Medulla oblongata (tissue), 1 donor: ENCODE measurements around the gene COG4.

ENCODE experiments used
- DNase-seq: peaks from one replicate; pipeline ENCODE4 v3.0.0-alpha.2; 2015; ENCODE audit errors: extremely low spot score

COG4 gene

DNA sequence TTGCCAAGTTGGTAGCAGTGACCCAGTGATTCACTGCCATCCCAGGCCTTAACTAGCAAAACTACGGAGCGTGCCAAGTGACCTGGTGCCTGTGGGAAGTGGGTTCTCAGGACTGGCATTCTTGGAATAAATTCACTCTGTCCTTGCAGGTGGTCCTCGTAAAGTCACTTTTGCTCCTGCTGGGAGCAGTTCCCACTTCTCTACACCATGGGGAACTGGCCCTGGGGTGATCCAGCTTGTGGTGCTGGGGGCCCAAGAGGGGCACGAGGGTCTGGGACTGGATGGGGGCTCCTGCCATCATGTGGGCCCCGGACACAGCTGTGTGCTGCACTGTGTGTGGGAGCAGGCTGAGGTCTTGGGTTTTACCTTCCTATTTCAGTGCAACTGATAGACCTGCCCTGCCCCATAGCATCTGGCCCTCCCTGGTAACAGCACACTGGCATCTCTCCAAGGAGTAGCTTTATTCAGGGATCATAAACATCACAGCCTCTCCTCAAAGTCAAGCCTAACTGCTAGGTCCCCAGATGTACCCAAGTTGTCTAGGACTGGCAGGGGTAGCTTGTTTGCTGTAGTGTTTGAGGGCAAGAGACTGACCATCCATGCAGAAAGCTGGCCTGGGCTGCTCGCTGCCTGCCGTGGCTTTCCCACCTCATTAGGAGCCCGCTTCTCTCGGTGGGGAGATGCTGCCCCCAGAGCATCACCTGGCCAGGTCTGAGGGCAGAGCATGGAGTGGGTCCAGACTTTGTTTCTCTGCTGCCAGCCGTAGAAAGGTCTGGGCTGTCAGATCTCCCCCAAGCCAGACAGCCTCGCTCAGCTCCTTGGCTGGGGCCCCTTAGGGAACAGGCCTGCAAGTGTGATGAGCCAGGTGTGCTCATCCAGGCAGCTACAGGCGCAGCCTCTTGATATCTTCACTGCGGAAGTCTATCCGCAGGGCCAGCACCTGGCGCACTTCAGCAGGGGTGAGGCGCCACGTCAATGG, 42.9 kb downstream of the COG4 start:
- no peak for DNase-seq

DNA sequence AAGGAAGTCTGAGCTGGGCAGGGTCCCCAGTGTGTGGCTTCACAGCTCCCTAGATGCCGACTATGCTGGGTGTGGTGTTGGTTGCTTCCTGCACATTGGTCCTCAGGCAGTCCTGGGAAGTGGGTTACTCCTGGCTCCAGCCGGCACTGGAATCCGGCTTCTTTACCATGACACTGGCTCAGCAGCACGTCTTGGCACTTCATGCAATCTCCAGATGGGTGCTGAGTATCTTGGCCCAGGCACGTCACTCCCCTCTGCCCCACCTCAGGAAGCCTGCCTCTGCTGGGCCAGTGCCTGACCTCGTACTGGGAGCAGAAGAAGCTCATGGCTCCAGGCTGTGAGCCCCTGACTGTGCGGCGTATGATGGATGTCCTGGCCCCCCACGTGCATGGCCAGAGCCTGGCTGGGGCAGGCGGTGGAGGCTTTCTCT, 44.4 kb downstream of the COG4 start:
- no peak for DNase-seq

DNA sequence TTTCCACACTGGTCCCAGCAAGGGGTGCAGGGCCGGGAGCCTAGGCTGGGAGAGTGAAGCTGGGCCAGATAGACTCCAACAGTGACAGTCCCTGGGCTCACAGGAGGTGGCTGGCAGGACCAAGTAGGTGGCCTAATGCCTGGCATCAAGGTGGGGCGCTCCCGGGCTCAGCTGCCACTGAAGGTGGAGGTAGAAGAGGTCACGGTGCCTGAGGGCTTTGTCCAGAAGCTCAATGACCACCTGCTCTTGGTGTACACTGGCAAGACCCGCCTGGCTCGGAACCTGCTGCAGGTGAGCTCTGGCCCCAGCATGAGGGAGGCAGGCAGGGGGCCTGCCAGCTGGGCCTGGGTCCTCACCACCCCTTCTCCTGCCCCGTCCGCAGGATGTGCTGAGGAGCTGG, 45.2 kb downstream of the COG4 start:
- DNase-seq: no peak

DNA sequence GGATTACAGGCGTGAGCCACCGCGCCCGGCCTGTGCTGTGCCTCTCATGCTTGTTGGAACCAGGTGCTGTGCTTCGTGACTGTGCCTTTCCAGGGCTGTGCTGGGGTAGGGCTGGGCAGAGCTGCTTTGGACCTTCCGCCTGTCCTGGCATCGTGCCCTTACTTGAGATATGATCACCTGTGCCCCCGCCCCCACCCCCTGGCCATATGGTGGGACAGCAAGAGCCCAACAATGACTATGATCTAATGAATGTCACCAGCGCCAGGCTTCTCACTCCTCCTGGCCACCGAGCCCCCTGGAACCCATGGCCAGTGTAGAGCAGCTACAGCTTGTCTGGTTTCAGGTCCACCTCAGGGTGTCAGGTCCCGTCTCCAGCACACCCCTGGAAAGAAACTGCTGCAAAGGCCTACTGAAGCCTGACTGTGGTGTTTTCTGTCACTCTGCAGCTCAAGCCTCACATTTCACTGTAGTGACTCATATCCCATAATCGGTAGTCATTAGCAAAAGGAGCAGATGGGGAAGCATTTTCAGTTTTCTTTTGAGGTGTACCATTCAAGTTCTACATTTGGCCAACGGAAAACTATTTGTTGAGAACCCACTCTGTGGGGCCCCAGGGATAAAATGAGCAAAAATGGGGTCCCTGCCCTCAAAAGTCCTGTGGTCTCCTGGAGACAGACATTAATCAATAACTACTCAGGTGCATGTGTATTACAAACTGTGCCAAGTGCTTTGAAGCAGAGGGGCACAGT, 46.9 kb downstream of the COG4 start:
- no peak for DNase-seq

DNA sequence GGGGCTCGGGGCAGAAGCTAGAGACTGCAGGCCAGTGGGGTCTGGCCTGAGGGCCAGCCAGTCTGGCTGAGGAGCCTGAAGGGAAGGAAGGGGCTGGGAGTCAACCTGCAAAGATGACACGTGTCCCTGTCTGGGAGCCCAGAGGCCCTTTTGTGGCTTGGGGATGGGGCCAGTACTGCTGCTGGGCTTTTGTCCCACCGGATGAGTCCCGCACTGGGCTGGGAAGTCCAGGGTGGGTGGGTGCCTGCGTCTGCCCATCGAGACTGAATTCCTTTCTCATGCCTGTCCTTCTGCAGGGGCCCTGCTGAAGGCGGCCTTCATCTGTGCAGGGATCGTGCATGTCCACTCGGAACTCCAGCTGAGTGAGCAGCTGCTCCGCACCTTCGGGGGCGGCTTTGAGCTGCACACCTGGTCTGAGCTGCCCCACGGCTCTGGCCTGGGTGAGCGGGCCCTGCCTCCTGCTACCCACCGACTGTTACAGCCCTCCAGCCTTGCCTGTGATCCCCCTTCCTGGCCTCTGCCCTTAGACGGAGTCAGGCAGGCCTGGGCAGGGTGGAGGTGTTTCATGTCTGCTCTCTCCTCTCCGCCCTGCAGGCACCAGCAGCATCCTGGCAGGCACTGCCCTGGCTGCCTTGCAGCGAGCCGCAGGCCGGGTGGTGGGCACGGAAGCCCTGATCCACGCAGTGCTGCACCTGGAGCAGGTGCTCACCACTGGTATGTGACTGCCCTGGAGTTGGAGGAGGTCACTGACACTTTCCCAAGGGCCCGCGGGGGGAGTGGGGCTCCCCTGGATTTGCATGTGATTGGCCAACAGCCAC, 48.1 kb downstream of the COG4 start:
- no peak for DNase-seq

DNA sequence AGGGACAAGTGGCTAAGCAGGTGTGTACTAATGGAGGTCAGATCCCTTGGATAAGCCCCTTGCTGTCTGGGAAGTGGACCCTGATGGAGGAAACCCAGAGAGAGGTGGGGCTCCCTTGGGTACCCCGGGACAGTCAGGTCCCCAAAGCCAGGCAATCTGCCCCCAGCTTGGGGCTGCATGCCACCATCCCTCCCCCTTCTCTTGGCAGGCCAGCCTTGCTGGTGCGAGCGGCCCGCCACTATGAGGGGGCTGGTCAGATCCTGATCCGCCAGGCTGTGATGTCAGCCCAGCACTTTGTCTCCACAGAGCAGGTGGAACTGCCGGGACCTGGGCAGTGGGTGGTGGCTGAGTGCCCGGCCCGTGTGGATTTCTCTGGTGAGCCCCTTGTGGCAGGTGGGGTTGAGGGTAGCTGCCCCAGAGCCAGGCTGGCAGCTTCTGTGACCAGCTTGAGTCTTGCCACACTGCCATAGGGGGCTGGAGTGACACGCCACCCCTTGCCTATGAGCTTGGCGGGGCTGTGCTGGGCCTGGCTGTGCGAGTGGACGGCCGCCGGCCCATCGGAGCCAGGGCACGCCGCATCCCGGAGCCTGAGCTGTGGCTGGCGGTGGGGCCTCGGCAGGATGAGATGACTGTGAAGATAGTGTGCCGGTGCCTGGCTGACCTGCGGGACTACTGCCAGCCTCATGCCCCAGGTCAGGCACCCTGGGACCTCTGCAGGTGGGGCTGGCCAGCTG, 48.9 kb downstream of the COG4 start:
- DNase-seq: no peak

DNA sequence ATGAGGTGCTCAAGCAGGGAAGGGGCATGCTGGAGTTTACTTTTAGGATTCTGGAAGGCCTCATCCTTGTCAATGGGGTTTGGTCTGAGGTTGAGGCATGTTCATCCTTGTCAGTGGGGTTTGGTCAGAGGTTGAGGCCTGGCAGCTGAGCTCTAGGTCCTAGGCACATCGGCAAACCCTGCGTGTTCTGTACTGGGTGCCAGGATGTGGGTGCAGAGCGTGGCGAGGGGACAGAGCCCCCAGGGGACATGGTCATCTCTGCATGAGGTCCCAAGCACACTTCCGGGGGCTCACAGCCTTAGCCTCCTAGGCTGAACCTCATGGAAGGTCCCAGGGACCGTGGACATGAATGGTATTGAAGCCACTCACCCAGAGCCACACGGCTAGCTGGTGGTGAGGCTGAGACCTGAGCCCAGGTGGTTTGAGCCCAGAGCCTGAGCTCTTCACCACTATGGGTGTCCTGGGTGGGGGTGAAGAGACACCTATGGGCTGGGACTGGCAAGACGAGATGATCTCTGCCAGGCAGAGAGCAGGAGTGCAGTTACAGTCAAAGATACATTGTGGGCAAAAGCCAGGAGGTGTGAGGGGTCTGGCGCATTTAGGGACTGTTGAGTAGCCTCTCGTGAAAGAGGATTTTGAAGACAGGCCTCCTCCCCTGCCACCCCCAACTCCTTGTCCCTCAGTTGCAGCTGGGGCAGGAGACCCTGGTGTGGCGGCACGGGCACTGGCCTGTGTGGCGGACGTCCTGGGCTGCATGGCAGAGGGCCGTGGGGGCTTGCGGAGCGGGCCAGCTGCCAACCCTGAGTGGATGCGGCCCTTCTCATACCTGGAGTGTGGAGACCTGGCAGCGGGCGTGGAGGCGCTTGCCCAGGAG, 49.7 kb downstream of the COG4 start:
- DNase-seq: no peak

DNA sequence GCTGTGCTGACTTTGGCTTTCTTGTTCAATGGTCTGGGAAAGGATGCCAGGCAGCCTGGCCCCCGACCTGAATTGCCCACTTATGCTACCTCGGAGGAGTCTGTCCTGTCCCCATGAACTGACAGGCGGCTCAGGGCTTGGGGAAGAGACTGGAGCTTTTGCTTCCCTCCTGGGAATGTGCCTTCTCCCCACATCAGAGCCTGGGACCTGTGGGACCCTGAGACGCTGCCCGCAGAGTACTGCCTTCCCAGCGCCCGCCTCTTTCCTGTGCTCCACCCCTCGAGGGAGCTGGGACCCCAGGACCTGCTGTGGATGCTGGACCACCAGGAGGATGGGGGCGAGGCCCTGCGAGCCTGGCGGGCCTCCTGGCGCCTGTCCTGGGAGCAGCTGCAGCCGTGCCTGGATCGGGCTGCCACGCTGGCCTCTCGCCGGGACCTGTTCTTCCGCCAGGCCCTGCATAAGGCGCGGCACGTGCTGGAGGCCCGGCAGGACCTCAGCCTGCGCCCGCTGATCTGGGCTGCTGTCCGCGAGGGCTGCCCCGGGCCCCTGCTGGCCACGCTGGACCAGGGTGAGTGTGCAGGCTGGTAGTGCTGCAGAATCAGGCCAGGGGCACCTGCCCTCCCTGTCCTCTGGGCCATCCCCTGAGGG, 50.4 kb downstream of the COG4 start:
- DNase-seq: no peak

DNA sequence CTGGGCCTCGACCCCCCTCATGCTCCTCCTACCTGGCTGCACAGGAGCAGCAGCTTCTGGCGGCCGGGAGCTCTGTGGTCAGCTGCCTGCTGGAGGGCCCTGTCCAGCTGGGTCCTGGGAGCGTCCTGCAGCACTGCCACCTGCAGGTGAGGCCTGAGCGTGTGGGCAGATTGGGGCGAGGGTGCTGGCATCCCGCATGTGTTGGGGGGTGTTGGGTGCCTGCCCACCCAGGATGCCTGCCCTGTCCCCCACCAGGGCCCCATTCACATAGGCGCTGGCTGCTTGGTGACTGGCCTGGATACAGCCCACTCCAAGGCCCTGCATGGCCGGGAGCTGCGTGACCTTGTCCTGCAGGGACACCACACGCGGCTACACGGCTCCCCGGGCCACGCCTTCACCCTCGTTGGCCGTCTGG, 52.4 kb downstream of the COG4 start:
- DNase-seq: peak; percentile 28

DNA sequence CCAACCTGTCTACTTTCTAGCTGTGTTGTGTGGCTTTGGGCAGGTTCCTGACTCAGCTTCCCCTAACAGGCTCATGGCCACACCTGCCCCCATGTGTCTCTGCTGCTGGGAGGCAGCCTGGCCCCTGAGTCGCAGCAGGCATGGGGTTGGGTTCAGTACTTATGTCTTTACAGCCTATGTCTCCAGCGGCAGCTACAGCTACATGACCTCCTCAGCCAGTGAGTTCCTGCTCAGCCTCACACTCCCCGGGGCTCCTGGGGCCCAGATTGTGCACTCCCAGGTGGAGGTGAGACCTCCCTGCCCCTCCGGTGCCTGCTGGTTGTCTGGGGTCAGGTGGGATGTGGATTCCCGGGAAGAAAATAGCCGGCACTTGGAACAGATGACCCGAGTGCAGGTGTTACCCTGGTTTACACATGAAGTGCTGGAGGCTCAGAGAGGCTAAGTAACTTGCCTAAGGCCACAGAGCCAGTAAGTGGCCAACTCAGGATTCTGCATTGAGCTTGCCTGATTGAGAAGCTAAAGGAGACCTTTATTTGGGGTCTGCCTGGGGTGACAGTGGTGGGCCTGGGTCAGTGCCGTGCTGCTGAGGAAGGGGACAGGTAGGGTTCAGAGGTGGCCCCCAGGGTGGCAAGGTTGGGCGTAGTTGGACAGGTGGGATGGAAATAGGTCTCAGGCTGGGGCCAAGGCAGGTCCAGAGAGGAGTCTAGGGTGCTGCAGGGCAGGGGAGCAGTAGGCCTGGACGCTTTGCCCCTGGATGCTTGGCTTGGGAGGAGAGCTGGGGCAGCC, 53.0 kb downstream of the COG4 start:
- DNase-seq: no peak

DNA sequence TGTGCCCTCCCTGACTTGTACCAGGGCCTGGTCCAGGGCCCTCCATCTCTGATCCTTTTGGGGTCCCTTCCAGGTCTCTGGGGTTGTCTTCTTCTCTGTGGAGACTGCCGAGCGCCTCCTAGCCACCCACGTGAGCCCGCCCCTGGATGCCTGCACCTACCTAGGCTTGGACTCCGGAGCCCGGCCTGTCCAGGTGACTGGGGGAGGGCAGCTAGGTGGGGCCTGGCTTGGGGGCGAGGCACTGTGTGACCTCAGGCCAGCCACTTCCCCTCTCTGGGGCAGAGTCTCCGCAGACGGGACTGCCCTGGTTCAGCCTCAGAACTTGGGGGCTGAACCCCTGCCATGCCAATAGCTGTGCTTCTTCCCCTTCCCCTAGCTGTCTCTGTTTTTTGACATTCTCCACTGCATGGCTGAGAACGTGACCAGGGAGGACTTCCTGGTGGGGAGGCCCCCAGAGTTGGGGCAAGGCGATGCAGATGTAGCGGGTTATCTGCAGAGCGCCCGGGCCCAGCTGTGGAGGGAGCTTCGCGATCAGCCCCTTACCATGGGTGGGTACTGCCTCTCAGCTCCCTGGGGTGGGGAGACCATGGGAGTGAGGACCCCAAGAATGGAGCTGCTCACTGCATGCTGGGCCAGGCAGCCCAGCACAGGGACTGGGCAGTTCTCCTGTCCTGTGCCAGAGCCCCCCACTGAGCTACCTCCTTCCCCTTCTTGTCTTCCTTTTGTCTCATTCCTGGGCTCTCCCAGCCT, 54.4 kb downstream of the COG4 start:
- DNase-seq: no peak

DNA sequence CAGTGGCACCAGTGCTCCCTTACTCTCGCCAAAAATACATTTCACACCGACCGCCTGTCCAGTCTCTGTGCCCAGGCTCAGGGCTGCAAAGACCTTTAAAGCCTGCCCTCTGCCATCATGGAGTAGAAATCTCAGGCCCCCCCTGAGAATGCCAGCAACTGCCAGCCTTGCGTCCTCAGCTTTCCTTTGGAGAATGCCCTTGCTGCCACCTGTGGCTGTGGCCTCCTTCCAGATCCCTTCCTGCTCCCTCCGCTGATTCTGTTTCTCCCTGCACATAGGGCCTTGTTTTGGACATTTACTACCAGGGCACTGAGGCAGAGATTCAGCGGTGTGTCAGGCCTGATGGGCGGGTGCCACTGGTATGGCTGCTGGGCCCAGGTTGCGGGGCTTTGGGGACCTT, 55.7 kb downstream of the COG4 start:
- DNase-seq: no peak

DNA sequence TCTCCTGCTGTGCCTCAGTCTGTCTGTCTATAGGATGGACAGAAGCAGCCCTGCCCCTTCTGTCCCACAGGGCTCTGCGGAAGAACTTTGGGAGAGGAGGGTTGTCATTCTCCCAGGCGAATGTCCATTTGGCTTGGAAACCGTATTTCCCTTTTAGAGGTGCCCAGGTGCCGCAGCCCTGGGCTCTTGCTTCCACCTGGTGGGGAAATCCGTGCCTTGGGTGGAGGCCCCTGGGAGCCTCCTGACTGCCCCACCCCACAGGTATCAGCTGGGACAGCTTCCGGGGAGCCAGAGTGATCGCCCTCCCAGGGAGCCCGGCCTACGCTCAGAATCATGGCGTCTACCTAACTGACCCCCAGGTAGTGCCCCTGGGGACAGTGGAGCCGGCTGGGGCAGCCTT, 56.2 kb downstream of the COG4 start:
- DNase-seq: no peak

DNA sequence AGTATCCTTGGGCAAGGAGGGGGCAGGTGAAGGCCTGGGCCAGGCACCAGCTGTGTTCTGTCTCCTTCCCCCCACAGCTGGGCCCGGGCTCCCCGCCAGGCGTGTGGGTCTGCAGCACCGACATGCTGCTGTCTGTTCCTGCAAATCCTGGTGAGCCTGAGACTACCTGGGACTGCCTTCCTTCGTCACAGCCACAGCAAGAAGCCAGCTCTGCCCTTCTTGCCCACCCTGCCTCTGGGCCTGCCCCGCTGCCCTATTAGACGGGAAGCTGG, 56.6 kb downstream of the COG4 start:
- DNase-seq: no peak

DNA sequence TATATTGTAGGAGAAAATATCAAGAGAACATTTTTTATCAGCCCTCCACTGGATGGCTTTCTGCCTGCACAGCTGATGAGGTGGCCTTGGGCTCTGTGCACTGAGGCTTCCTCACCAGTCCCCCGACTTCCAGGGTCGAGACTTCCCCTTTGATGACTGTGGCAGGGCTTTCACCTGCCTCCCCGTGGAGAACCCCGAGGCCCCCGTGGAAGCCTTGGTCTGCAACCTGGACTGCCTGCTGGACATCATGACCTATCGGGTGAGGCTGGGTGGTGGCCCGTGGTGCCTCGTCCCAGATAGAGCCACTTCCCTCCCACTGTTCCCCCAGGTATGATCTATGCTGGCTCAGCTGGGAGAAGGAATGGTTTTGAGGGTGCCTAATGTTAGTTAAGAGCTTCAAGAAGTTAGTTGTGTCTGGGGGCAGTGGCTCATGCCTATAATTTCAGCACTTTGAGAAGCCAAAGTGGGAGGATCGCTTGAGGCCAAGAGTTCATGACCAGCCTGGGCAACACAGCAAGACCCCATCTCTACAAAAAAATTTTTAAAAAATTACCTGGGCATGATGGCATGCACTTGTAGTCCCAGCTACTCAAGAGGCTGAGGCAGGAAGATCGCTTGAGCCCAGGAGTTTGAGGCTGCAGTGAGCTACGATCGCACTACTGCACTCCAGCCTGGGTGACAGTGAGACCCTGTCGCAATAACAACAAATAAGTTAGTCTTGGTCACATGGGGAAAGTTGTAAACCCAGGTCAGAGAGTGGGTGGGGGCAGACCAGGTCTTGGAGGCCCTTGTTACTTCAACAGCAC, 57.2 kb downstream of the COG4 start:
- no peak for DNase-seq

DNA sequence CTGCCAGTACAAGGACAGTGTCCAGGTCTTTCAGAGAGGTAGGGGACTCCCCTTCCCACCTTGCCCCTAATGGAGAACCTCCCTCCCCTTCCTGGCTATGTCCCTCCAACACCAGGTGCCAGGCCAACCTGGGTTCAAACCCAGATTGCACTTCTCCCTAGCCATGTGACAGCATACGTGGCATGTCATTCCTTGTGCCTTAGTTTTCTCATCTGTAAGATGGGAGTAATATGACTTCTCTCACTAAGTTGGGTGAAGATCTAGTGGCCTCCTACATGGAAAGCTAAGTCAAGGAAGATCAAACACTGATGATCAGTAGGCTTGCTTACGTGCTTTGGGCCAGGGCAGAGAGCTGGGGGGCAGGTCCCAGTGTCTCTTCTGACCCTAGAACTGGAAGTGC, 60.1 kb downstream of the COG4 start:
- no peak for DNase-seq

DNA sequence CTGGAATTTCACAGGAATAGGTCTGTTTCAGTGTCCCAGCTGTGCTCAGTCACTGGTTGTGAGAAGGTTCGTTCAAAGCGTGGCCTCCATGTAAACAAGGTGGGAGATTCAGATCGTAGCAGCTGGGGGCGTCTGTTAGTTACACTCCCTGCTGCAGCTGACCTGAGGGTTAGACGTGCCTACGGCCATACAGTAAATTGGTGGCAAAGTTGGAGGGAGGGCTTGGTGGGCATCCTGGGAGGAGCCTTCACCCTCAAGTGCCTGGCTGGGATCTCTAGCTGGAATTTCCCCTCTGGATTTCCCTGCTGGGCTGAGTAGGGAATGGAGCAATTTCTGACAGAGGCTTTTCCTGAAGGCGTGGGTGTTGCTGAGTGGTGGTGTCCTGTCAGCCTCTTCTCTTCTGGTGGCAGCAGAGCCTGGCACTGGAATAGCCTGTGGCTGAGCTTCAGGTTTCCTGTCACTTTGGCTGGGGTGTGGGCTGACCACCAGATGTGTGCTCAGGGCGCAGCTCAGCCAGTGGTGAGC, 62.6 kb downstream of the COG4 start:
- no peak for DNase-seq
